ENCODE measurements around the gene BRINP1.

BRINP1 gene

GRCh38 chr9:119349351-119349825 is 19.8 kb downstream of the BRINP1 start:
- no peak overlapping the region for H3K4me3 ChIP-seq
- H3K27ac ChIP-seq: no peak overlapping the region

GRCh38 chr9:119343059-119343990 is 25.9 kb downstream of the BRINP1 start:
- H3K4me3 ChIP-seq: no peak overlapping the region

GRCh38 chr9:119339056-119339455 is 30.2 kb downstream of the BRINP1 start:
- H3K4me3 ChIP-seq: no peak overlapping the region

More at GRCh38 chr9:119343059-119343990, 25.9 kb downstream of the BRINP1 start:
- H3K27ac ChIP-seq: no peak overlapping the region

GRCh38 chr9:119337573-119337972 is 31.7 kb downstream of the BRINP1 start:
- Histone ChIP-seq H3K27ac (no peak overlapping the region), H3K4me3 (no peak overlapping the region)

More at GRCh38 chr9:119339056-119339455, 30.2 kb downstream of the BRINP1 start:
- H3K27ac ChIP-seq: no peak overlapping the region

GRCh38 chr9:119334745-119335144 is 34.5 kb downstream of the BRINP1 start:
- Histone ChIP-seq H3K4me3 (no peak overlapping the region), H3K27ac (no peak overlapping the region)

- peak overlapping the region in 1 of 21 experiments; percentile 20 for H3K27ac ChIP-seq
These were observed 35.6 kb downstream of the BRINP1 start for GRCh38 chr9:119333507-119334229.

GRCh38 chr9:119332522-119332921 is 36.7 kb downstream of the BRINP1 start:
- no peak overlapping the region for H3K27ac ChIP-seq
- no peak overlapping the region for H3K4me3 ChIP-seq

More at GRCh38 chr9:119333507-119334229, 35.6 kb downstream of the BRINP1 start:
- no peak overlapping the region for H3K4me3 ChIP-seq

GRCh38 chr9:119322184-119322583 is 47.1 kb downstream of the BRINP1 start:
- H3K27ac ChIP-seq: no peak overlapping the region
- no peak overlapping the region for H3K4me3 ChIP-seq

GRCh38 chr9:119318371-119318770 is 50.9 kb downstream of the BRINP1 start:
- H3K4me3 ChIP-seq: no peak overlapping the region
- no peak overlapping the region for H3K27ac ChIP-seq

- H3K4me3 ChIP-seq: no peak overlapping the region
- no peak overlapping the region for H3K27ac ChIP-seq
These were observed 55.4 kb downstream of the BRINP1 start for GRCh38 chr9:119313846-119314245.

- Histone ChIP-seq H3K27ac (no peak overlapping the region), H3K4me3 (no peak overlapping the region)
These were observed 58.5 kb downstream of the BRINP1 start for GRCh38 chr9:119310741-119311140.

GRCh38 chr9:119307471-119307870 is 61.8 kb downstream of the BRINP1 start:
- Histone ChIP-seq H3K4me3 (no peak overlapping the region), H3K27ac (no peak overlapping the region)

GRCh38 chr9:119304555-119304954 is 64.7 kb downstream of the BRINP1 start:
- H3K4me3 ChIP-seq: no peak overlapping the region
- no peak overlapping the region for H3K27ac ChIP-seq

- Histone ChIP-seq H3K27ac (no peak overlapping the region), H3K4me3 (no peak overlapping the region)
These were observed 66.1 kb downstream of the BRINP1 start for GRCh38 chr9:119302988-119303698.

- H3K27ac ChIP-seq: no peak overlapping the region
- H3K4me3 ChIP-seq: no peak overlapping the region
These were observed 71.0 kb downstream of the BRINP1 start for GRCh38 chr9:119298076-119298853.

- no peak overlapping the region for H3K4me3 ChIP-seq
- H3K27ac ChIP-seq: no peak overlapping the region
These were observed 77.7 kb downstream of the BRINP1 start for GRCh38 chr9:119291554-119291953.

- no peak overlapping the region for H3K27ac ChIP-seq
- H3K4me3 ChIP-seq: no peak overlapping the region
These were observed 79.3 kb downstream of the BRINP1 start for GRCh38 chr9:119289740-119290433.

- H3K4me3 ChIP-seq: no peak overlapping the region
- H3K27ac ChIP-seq: no peak overlapping the region
These were observed 84.5 kb downstream of the BRINP1 start for GRCh38 chr9:119284587-119285337.
